ENCODE measurements around the gene TH. TPM values are rescaled to one million over a fixed set of nuclear protein-coding genes. Genes with fewer than 3 reads are reported as not detected.
A peak's percentile ranks its signal among the peaks of the same experiment; 100 is the strongest.

Gene TH
- total RNA-seq, 4 donors from 2014 or later: 0.34 to 1.0 TPM; not detected in 2

GRCh38 chr11:2202071-2202899 is 30.7 kb upstream of the TH start:
- TF ChIP-seq EP300 (IDR thresholded peaks at IDR 0.05) (no peak), POLR2A (IDR thresholded peaks at IDR 0.05) (no peak), POLR2AphosphoS5 (IDR thresholded peaks at IDR 0.05) (peak in 2 of 3 donors; percentile 37 to 90)
- no peak overlapping the region for H3K4me3 ChIP-seq
- peak in 1 of 2 donors; percentile 87 for DNase-seq (ENCODE audit: low spot score in 2 of 2)
- no peaks in the 10 kb centered on the region for H3K27me3 ChIP-seq
- H3K9me3 ChIP-seq: no peaks in the 10 kb centered on the region
- peak overlapping the region; percentile 43 for H3K27ac ChIP-seq
- WGBS: 31% methylated on average over 12 of the region's 29 CpGs
- no peaks in the 10 kb centered on the region for H3K36me3 ChIP-seq
- peaks cover 22% of the 10 kb centered on the region for H3K4me1 ChIP-seq

GRCh38 chr11:2201542-2201941 is 29.9 kb upstream of the TH start:
- Histone ChIP-seq H3K4me1 (peaks cover 22% of the 10 kb centered on the region), H3K9me3 (no peaks in the 10 kb centered on the region), H3K4me3 (no peak overlapping the region), H3K27ac (peak overlapping the region; percentile 43), H3K27me3 (no peaks in the 10 kb centered on the region), H3K36me3 (no peaks in the 10 kb centered on the region)
- 83% methylated on average over 2 of the region's 2 CpGs for WGBS
- TF ChIP-seq CTCF (IDR thresholded peaks at IDR 0.05): no peak
- no peak for TF ChIP-seq POLR2AphosphoS5 (IDR thresholded peaks at IDR 0.05)
- no peak for TF ChIP-seq POLR2A (IDR thresholded peaks at IDR 0.05)
- no peak for TF ChIP-seq EP300 (IDR thresholded peaks at IDR 0.05)
- peak in 1 of 2 donors; percentile 38 for DNase-seq (ENCODE audit: low spot score in 2 of 2)

GRCh38 chr11:2200957-2201519 is 29.4 kb upstream of the TH start:
- DNase-seq (ENCODE audit: low spot score in 2 of 2): peak in 1 of 2 donors; percentile 4
- Histone ChIP-seq H3K4me1 (peaks cover 22% of the 10 kb centered on the region), H3K36me3 (no peaks in the 10 kb centered on the region), H3K27ac (no peak overlapping the region), H3K9me3 (no peaks in the 10 kb centered on the region), H3K4me3 (no peak overlapping the region), H3K27me3 (no peaks in the 10 kb centered on the region)
- 79% methylated on average over 1 of the region's 1 CpG for WGBS
- no peak for TF ChIP-seq EP300 (IDR thresholded peaks at IDR 0.05)
- TF ChIP-seq CTCF (IDR thresholded peaks at IDR 0.05): no peak
- no peak for TF ChIP-seq POLR2AphosphoS5 (IDR thresholded peaks at IDR 0.05)
- no peak for TF ChIP-seq POLR2A (IDR thresholded peaks at IDR 0.05)

GRCh38 chr11:2200536-2200935 is 28.9 kb upstream of the TH start:
- no peak for TF ChIP-seq CTCF (IDR thresholded peaks at IDR 0.05)
- TF ChIP-seq POLR2AphosphoS5 (IDR thresholded peaks at IDR 0.05): no peak
- TF ChIP-seq POLR2A (IDR thresholded peaks at IDR 0.05): no peak
- no peak for TF ChIP-seq EP300 (IDR thresholded peaks at IDR 0.05)
- 89% methylated on average over 11 of the region's 11 CpGs for WGBS
- no peak for DNase-seq (ENCODE audit: low spot score in 2 of 2)
- Histone ChIP-seq H3K27ac (no peak overlapping the region), H3K4me1 (peaks cover 22% of the 10 kb centered on the region), H3K36me3 (no peaks in the 10 kb centered on the region), H3K27me3 (peaks cover 4% of the 10 kb centered on the region), H3K4me3 (no peak overlapping the region), H3K9me3 (no peaks in the 10 kb centered on the region)

GRCh38 chr11:2199466-2200341 is 28.1 kb upstream of the TH start:
- DNase-seq (ENCODE audit: low spot score in 2 of 2): no peak
- H3K27ac ChIP-seq: no peak overlapping the region
- no peaks in the 10 kb centered on the region for H3K36me3 ChIP-seq
- peaks cover 26% of the 10 kb centered on the region for H3K4me1 ChIP-seq
- H3K4me3 ChIP-seq: no peak overlapping the region
- TF ChIP-seq POLR2AphosphoS5 (IDR thresholded peaks at IDR 0.05) (no peak), EP300 (IDR thresholded peaks at IDR 0.05) (no peak), POLR2A (IDR thresholded peaks at IDR 0.05) (no peak), CTCF (IDR thresholded peaks at IDR 0.05) (no peak)
- WGBS: 85% methylated on average over 8 of the region's 22 CpGs
- peaks cover 9% of the 10 kb centered on the region for H3K27me3 ChIP-seq
- H3K9me3 ChIP-seq: no peaks in the 10 kb centered on the region

Data from suprapubic skin (tissue), 4 donors.